ENCODE measurements around the gene KTN1.

Gene KTN1

DNA sequence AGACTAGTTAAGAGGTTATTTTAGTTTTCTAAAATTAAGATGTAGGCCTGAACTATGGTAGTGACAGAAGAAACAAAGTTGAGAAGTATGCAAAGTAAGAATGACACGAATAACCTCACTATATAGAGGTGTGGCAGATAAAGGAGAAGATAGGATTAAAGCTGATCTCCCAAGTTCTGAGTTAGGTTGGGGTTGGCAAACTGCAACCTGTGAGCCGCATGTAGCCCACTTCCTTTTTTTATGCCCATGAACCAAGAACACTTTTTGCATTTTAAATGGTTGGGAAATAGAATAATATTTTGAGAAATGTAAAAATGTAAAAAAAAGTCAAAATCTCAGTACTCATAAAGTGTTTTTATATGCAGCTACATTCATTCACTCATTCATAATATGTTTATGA lies 34.3 kb downstream of the KTN1 start:
- DNase-seq, result no peak

DNA sequence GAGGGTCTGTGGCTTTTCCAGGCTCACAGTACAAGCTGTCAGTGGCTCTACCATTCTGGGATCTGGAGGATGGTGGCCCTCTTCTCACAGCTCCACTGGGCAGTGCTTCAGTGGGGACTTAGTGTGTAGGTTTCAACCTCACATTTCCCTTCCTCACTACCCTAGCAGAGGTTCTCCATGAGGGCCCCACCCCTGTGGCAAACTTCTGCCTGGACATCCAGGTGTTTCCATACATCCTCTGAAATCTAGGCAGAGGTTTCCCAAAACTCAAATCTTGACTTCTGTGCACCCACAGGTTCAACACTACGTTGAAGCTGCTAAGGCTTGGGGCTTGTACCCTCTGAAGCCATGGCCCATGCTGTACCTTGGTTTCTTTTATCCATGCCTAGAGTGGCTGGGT lies 40.3 kb downstream of the KTN1 start:
- DNase-seq, result no peak

- DNase-seq, result no peak
These were observed 41.0 kb downstream of the KTN1 start for GRCh38 chr14:55620981-55621380.

- DNase-seq, result no peak
These were observed 41.4 kb downstream of the KTN1 start for GRCh38 chr14:55621391-55621790.

GRCh38 chr14:55624913-55625312 lies 44.9 kb downstream of the KTN1 start:
- DNase-seq, result no peak

GRCh38 chr14:55625481-55625880 lies 45.5 kb downstream of the KTN1 start:
- DNase-seq, result no peak

- DNase-seq, result no peak
These were observed 46.1 kb downstream of the KTN1 start for GRCh38 chr14:55626131-55626530.

DNA sequence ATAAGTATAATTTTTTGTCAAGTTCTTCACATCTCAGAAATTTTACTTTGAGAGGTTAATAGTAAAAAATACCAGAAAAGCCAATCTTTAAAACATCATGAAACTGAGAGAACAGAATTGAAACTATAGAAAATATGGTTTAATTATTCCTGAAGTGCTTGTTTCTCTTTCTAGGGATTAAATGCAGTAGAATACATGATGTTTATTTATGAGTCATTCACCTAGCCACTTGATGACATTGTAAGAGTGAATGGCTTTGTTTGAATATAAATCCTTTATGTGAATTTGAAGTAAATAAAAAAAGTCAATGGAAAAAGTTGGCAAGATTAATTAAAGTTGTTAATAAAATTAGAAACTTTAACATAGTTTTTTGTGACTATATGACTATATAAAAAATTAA lies 48.4 kb downstream of the KTN1 start:
- DNase-seq, result no peak

DNA sequence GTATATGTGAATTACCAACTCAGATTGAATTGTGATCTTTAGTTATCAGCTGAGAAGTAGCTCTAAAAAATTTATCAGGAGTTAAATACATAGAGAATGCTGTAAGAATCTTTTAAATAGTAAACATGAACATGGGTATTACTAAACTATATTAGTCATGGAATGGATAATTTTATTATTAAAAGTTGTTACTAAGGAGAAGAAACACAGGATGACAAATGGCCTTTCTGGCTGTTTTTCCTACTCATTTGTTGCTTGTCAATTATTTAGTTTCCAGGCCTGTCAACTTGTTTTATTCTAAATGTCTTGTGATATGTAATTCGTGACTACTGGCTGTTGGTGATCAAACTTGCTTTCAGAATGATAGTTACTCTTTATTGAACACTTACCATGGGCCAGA lies 58.7 kb downstream of the KTN1 start:
- no peak for DNase-seq

GRCh38 chr14:55641290-55641689 lies 61.3 kb downstream of the KTN1 start:
- no peak for DNase-seq

GRCh38 chr14:55641954-55642353 lies 61.9 kb downstream of the KTN1 start:
- DNase-seq, result no peak

- no peak for DNase-seq
These were observed 65.1 kb downstream of the KTN1 start for GRCh38 chr14:55645145-55645544.

GRCh38 chr14:55645845-55646832 lies 66.1 kb downstream of the KTN1 start:
- no peak for DNase-seq

- DNase-seq, result no peak
These were observed 71.0 kb downstream of the KTN1 start for GRCh38 chr14:55650992-55651391.

DNA sequence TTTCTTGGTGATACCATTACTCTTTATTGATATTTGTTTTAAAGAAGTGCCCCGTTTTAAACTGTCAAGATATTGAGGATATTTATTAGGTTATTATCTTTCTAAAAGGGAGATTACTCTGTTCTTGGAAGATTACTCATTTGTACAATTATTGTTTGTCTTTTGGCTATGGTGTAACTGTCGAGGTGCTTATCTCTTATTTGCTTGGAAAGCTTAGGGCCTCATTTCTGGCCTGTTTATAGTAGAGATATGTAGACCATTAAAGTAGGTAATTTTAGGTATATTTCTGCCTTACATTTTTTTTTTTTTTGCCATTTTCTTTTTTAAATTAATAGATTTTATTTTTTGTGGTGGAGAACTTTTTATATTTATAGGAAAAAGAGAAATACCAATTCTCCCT lies 74.2 kb downstream of the KTN1 start:
- no peak for DNase-seq

GRCh38 chr14:55661029-55661428 lies 81.0 kb downstream of the KTN1 start:
- no peak for DNase-seq

DNA sequence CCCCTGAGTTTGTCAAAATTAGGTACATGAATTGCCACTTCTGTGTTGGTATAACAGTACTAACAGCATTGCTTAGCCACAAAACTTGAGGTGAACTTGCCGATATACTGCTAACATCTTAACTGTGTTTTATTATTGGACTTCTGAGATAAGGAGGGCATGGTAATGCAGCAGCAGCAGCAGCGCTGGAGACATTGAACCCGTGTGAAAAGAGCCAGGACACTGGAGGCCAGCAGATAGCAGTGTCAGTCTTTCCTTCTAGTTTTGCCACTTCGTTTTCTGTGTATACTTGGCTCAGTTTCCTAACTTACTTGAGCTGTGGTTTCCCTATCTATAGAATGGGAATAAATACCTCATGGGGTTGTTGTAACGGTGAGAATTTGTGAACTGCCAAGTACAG lies 82.7 kb downstream of the KTN1 start:
- no peak for DNase-seq

- no peak for DNase-seq
These were observed 85.2 kb downstream of the KTN1 start for GRCh38 chr14:55665067-55665675.

DNA sequence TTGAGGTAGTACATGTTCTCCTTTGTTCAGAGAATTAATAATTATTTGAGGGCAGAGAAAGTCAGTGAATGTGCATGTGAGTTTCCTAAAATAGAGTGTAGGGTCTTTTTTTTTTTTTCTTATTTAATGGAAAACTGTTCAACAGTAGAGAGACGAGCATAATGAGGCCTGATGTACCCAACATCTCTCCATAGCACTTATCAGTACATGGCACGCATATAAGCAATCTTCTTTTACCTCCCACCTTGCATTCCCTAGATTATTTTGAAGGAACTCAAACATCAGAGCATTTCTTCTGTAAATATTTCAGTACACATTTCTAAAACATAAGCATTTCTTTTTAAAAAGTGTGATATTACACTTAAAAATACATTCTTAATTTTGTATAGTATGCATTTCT lies 87.8 kb downstream of the KTN1 start:
- no peak for DNase-seq

DNA sequence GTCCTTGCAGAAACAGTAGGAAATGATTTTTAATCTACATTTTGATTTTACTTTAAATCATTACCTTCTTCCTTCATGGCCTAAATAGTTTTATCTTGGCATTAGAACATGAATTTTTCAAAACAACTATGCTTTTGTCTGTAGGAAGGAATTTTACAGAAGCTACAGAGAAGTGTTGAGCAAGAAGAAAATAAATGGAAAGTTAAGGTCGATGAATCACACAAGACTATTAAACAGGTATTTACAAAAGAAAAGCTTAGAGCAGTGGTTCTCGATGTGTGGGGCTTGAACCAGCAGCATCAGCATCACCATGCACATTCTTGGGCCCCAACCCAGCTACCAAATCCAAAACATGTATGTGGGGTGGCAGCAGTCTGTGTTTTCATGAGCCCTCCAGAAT lies 91.6 kb downstream of the KTN1 start:
- no peak for DNase-seq

- DNase-seq, result no peak
These were observed 93.0 kb downstream of the KTN1 start for GRCh38 chr14:55673048-55673447.

DNA sequence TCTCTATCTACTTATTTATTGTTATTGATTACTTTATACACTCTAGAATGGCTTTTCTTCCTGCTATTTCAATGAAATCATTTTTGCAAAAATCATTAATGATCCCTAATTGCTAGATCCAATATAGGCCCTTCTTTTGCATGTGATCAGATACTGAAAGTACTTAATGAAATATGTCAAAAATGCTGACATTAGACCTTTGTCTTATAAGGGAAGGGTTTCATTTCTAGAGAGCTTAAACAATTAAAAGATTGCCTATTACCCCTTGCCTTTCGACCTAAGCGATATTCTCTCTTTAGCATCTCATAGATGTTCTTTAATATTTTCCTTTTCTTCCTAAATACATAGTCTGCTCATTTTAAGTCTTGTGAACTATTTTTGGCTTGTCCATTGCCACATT lies 101.1 kb downstream of the KTN1 start:
- DNase-seq, result no peak

DNA sequence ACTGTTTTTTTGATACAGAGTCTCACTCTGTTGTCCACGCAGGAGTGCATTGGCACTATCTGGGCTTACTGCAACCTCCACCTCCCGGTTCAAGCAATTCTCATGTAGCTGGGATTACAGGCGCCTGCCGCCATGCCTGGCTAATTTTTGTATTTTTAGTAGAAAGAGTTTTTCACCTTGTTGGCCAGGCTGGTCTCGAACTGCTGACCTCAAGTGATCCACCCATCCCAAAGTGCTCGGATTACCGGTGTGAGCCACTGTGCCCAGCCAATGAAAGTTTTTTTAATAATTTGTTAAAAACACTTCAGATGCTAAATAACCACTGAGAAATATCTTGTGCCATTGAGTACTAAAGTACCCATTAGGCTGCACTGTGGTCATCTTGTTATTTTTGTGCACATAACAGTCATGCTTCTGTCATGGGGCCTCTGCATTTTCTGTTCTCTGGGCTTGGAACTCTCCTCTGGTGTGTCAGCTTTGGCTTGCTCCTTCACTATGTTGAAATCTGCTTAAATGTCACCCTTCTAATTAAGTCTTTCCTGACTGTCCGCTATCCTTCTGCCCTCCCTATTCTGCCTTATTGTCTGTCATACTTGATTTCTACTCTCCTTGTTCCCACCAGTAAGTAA lies 105.1 kb downstream of the KTN1 start:
- DNase-seq, result no peak

DNA sequence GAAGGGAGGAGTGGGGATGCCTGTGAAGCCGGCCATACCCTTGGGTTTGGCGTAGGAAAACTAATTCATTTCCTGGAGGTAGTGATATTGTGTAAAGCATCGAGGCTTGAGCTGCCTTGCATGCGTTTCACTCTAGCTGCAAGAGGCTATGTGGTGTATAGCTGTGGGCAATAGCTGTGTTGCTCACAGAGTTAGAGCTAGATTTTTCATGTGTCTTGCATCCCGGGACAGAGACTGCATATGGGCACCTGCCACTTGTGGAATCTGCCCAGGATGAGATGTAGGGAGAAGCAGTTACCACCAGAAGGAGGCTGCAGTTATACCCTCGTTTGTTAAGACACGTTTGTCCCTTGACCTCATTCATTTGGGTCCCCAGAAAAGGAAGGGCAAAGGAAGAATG lies 106.7 kb downstream of the KTN1 start:
- DNase-seq, result no peak
